Neural cell (in vitro differentiated cells): ENCODE results near the gene ETFA.

Experiments
- CTCF ChIP-seq: fragments of 450-650 bp; IDR thresholded peaks from 2 replicates; pipeline ENCODE4 v1.5.1; 2014; ENCODE audit warnings: antibody characterized with exemption, mild to moderate bottlenecking, moderate library complexity; ENCODE audit not compliant: poor library complexity, severe bottlenecking
- EP300 ChIP-seq: fragments of 450-650 bp; conservative IDR thresholded peaks from 2 replicates; pipeline ENCODE4 v1.6.1; 2014; ENCODE audit warnings: antibody characterized with exemption, mild to moderate bottlenecking, moderate library complexity; ENCODE audit not compliant: poor library complexity, severe bottlenecking
- EZH2 ChIP-seq: fragments of 200-600, 300-800 bp; shearing (Covaris generic), sonication (generic); IDR thresholded peaks from 2 replicates; pipeline ENCODE4 v1.6.1; 2014; ENCODE audit warnings: antibody characterized with exemption, low read length, borderline replicate concordance, mild to moderate bottlenecking; ENCODE audit not compliant: insufficient read depth, poor library complexity, severe bottlenecking
- POLR2AphosphoS5 ChIP-seq: IDR thresholded peaks from 2 replicates; pipeline ENCODE4 v1.6.1; 2012
- SMC3 ChIP-seq: fragments of 450-650 bp; conservative IDR thresholded peaks from 2 replicates; pipeline ENCODE4 v1.6.1; 2014; ENCODE audit warnings: antibody characterized with exemption, mild to moderate bottlenecking, moderate library complexity; ENCODE audit not compliant: poor library complexity
- TAF1 ChIP-seq: IDR thresholded peaks from 2 replicates; pipeline ENCODE4 v1.6.1; 2012; ENCODE audit warnings: low read depth

GRCh38 chr15:76303909-76304308, 7.4 kb downstream of the ETFA start:
- no peak for TF ChIP-seq EP300
- no peak for TF ChIP-seq CTCF
- TF ChIP-seq POLR2AphosphoS5, result no peak
- TF ChIP-seq EZH2, result no peak
- no peak for TF ChIP-seq TAF1
- TF ChIP-seq SMC3, result no peak
